Measurements from ENCODE around the gene PDCD10.

PDCD10 gene

GRCh38 chr3:167734498-167735232 lies at the start of gene PDCD10:
PDCD10 (minus strand) TSS chr3:167734892; CDS start chr3:167720157, 14,735 bp downstream.
- DNase-seq, result peak; percentile 99

DNA sequence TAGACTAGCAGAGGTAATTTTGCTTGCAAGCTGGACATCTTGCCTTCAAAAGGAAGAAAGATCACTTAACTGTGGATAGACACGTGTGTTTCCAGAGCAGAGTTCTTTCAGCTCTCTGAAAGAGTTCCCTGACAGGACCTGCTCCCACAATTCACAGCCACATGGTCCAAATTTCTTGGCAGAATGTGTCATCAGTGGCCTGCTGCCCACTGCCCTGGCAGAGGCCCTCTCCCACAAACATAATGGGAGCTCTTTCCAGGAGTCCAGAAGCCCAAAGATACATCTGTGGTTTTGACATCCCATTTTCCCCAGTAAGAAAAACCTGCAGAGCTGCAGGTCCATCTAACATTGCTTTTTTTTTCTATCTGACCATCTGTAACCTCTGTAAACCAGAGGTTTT lies 49.1 kb upstream of the PDCD10 start:
- DNase-seq, result no peak

- no peak for DNase-seq
These were observed 45.7 kb upstream of the PDCD10 start for GRCh38 chr3:167780214-167780883.

GRCh38 chr3:167777356-167777755 lies 42.7 kb upstream of the PDCD10 start:
- no peak for DNase-seq

DNA sequence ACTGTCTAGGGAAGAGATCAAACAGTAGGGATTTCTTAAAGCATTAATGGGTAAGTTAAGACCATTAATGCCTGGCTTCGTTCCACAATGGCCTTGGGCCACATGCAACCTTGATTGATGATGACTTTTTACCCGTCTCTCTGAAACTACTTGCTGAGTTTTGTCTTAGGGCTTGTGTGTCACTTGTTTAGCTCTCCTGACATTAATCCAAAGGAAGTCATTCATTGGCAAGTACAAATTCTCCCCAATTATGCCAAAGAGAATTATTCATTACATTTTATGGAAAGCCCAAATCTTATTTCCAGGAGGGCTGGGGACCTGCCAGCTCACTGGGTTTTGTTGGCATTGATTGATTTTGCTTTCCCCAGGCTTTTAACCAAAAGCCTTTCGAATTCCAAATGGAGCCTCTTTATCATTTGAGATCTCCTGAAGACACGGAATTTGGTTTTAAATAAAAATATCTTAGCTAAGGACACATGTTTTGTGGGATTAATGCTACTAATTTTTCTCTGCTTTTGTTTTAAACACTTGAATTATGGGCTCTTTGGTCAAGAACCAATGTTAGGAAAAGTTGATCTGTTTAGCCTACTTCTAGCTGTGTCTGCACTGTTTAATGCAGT lies 41.5 kb upstream of the PDCD10 start:
- DNase-seq, result no peak

DNA sequence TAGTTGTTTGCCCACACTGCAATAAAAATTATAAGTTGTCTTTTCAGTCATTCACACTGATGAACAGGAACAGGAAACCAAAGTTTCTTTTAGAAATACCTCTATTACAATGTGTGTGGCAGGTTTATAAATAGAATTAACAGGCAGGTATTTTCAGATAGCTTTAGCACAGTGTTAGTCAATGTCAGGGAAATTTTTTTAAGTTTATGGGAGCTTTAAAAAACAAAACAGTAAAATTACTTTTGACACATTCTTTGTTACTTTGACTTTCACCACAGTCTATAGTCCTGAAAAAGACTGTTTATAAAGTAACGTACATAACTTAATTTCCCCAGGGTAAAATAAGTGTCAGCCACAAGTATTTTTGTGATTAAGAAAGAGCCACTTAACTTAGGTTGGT lies 38.9 kb upstream of the PDCD10 start:
- no peak for DNase-seq

GRCh38 chr3:167772992-167773391 lies 38.3 kb upstream of the PDCD10 start:
- DNase-seq, result no peak

DNA sequence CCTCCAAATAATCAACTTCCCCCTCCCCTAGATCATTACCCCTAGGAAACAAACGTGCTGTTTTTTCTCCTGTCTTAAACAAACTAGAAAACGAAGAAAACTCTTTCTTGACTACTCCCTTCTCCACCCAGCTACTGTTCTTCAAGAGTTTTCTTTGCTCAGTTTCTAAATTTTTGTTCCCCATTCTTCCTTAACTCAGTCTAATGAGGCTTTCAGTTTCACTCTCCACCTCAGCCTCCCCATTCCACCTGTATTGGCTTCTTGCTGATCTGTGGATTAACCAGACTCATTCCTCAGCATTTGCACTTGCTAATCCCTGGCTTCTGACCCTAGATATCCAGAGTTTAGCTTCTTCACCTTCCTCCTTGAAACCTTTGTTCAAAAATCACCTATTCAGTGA lies 27.6 kb upstream of the PDCD10 start:
- no peak for DNase-seq

- DNase-seq, result no peak
These were observed 26.6 kb upstream of the PDCD10 start for GRCh38 chr3:167761302-167761701.

DNA sequence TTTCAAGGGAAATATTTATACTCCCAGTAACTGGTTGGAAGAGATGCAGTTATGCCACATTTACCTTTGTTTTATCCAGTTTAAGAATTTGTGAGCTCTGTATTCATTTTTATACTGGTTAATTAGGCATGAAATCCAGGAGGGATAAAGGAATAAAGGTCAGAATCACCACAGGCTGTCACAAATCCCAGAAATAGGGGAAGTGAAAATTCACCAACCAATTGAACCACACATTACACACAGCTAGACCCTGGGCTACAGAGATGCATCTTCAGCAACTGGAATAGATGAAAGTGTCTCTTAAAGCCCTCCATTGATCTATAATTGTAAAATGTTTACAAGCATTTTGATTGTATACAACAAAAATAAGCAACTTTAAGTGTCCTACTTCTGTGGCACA lies 19.4 kb upstream of the PDCD10 start:
- DNase-seq, result peak; percentile 60

GRCh38 chr3:167750272-167750971 lies 15.7 kb upstream of the PDCD10 start:
- peak; percentile 16 for DNase-seq

GRCh38 chr3:167749728-167750127 lies 15.0 kb upstream of the PDCD10 start:
- DNase-seq, result no peak

- DNase-seq, result no peak
These were observed 14.5 kb upstream of the PDCD10 start for GRCh38 chr3:167749209-167749608.

- DNase-seq, result peak; percentile 86
These were observed 9.1 kb upstream of the PDCD10 start for GRCh38 chr3:167743799-167744198.

DNA sequence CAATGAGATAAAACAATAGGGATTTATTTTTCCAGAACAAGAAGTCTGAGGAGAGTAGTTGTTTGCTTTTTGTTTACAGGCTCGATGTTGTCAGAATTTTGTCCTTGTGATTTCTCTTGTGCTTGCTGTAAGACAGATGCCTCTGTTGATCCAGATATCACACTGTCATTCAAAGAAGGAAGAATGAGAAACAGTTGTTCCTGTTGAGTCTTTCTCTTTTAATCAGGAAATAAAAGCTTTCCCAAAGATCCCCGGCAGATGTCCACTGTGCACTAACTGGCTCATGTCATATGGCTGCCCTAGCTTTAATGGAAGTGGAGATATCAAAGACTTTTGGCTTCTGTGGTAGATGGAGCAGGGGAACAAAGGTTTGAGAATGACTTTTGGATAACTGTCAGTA lies 7.6 kb upstream of the PDCD10 start:
- DNase-seq, result no peak

DNA sequence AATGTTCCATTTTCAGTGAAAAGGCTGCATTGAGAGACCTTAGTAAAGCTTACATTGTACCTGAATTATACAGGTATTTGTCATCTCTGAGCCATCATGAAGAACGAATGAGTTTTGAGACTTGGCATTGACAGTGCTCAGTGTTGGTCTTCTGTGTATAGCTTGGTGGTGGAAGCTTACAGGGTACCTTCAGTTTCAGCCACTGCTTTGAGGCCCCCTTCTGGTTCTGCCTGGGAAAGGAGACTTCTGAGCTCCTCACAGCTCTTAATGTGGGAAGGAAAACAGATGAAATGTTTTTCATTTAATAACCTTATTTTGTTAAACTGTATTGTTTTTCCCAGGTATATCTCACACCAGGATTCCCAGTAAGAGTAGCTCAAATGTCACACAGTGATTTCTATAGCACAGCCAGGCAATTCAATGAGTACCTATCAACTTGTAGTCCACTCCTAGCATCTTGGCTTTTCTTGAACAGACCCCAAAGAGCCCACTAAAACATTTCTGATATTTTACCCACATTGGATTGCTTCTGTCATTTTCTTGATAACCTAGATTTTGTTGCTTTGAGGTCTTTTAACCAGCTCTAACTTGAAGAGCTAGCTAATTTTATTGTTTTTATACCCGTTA lies 6.4 kb upstream of the PDCD10 start:
- peak; percentile 52 for DNase-seq

GRCh38 chr3:167739190-167739810 lies 4.6 kb upstream of the PDCD10 start:
- DNase-seq, result no peak

GRCh38 chr3:167738037-167738436 lies 3.3 kb upstream of the PDCD10 start:
- DNase-seq, result no peak

GRCh38 chr3:167736997-167737396 lies 2.3 kb upstream of the PDCD10 start:
- no peak for DNase-seq

DNA sequence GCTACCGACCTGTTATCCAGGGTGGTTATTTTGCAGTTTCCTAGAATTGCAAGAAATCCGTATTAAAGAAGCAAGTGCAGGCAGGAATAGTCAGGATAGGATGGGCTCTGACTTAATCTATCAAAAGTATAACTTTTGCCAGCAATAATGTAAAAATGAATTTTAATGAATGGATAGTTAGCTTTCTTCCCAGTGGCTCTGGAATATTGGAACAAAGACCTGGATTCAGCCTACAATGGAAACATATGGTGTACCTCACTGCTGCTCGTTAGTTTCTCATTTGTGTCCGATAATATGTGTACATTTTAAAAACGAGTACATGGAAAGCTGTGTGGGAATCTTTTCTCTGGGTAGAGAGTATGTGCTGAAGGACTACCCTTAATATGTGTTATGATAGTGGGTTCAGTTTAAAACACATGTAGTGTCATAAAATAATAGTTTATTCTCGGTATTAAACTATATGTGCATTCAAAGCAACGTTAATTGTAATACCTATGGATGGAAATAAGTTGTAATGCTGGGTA lies 1.6 kb upstream of the PDCD10 start:
- no peak for DNase-seq

- DNase-seq, result peak; percentile 89
These were observed 794 bp upstream of the PDCD10 start, which contains the start of gene SERPINI1 for GRCh38 chr3:167735233-167736138. SERPINI1 (plus strand) TSS chr3:167735721; CDS start chr3:167789129, 53,408 bp downstream.
